GM12878 (cell line): ENCODE measurements around the gene HBP1. TPM values are rescaled to one million over a fixed set of nuclear protein-coding genes. Genes with fewer than 3 reads are reported as not detected.

Source experiments
- ATAC-seq: fragments of 200-7000 bp; cut with Tn5 transposase; 3 replicates; pipeline ENCODE4 v1.9.1; 2020; ENCODE audit warnings: mild to moderate bottlenecking, moderate library complexity
- BruUV-seq: library from RNA; stranded (reverse); fragments of 400-500 nt; replicated peaks from 2 replicates; lab custom pipeline; 2021; lab: Mats Ljungman, UMichigan
- CTCF ChIA-PET: fragments of 300-600 bp; sonication (Branson Sonifier 250); formaldehyde crosslinking; extraction: SDS; loops from one replicate; lab custom pipeline; 2021; ENCODE audit warnings: inconsistent platforms; lab: Yijun Ruan, JAX
- POLR2A ChIA-PET: fragments of 350-600 bp; formaldehyde crosslinking; extraction: SDS; loops from one replicate; lab custom pipeline; 2021; ENCODE audit warnings: inconsistent platforms; lab: Charles Lee
- RAD21 ChIA-PET: fragments of 300-600 bp; sonication (Branson Sonifier 250); formaldehyde crosslinking; loops from one replicate; lab custom pipeline; 2023; ENCODE audit warnings: antibody characterized with exemption; ENCODE audit not compliant: unreplicated experiment; lab: Charles Lee
- SMC1A ChIA-PET: fragments of 300-600 bp; sonication (Branson Sonifier 250); formaldehyde crosslinking; loops from one replicate; lab custom pipeline; 2023; ENCODE audit not compliant: unreplicated experiment, uncharacterized antibody; lab: Charles Lee
- DNase-seq: peaks from one replicate; pipeline ENCODE4 v3.0.0-alpha.2; 2011; ENCODE audit warnings: low read depth, low spot score
- FAIRE-seq: peaks from 3 replicates; lab custom pipeline; 2011; peaks lifted over from hg19 to GRCh38; lab: Jason Lieb, UNC
- H2AFZ ChIP-seq: 2 replicates; pipeline ENCODE4 v1.6.0; 2011; ENCODE audit warnings: low read depth, low read length, control low read depth; ENCODE audit not compliant: control insufficient read depth
- H3K27ac ChIP-seq: 2 replicates; pipeline ENCODE4 v1.5.1; 2011; ENCODE audit warnings: control low read depth; ENCODE audit not compliant: control insufficient read depth, insufficient read depth
- H3K27me3 ChIP-seq, 2 experiments: replicated peaks in 1 of 2; 2 replicates each; pipeline versions ENCODE4 v1.6.0 to v1.6.1; 2011; ENCODE audit warnings: low read length in 1 of 2; ENCODE audit not compliant: control insufficient read depth in 2 of 2, insufficient read depth in 2 of 2
- H3K36me3 ChIP-seq, 2 experiments: 2 replicates each; pipeline ENCODE4 v1.5.1; 2011; ENCODE audit warnings: low read length in 1 of 2; ENCODE audit not compliant: control insufficient read depth in 2 of 2, insufficient read depth in 2 of 2
- H3K4me1 ChIP-seq: 2 replicates; pipeline ENCODE4 v1.6.1; 2011; ENCODE audit warnings: mild to moderate bottlenecking, low read length, moderate library complexity, mixed read lengths; ENCODE audit not compliant: control insufficient read depth, insufficient read depth
- H3K4me2 ChIP-seq: 2 replicates; pipeline ENCODE4 v1.6.0; 2011; ENCODE audit warnings: control low read depth; ENCODE audit not compliant: control insufficient read depth, insufficient read depth
- H3K4me3 ChIP-seq: fragments of 200-600 bp; sonication (generic); 2 replicates; pipeline ENCODE4 v1.5.1; 2016
- H3K79me2 ChIP-seq: 2 replicates; pipeline ENCODE4 v1.6.0; 2011; ENCODE audit warnings: low read length; ENCODE audit not compliant: control insufficient read depth, insufficient read depth
- H3K9ac ChIP-seq: 2 replicates; pipeline ENCODE4 v1.8.0; 2011; ENCODE audit warnings: low read length, control low read depth, mixed read lengths; ENCODE audit not compliant: control insufficient read depth, insufficient read depth
- H3K9me3 ChIP-seq: replicated peaks from 3 replicates; pipeline ENCODE4 v1.5.1; 2011; ENCODE audit warnings: mild to moderate bottlenecking, low read length; ENCODE audit not compliant: control insufficient read depth, insufficient read depth
- H4K20me1 ChIP-seq: 2 replicates; pipeline ENCODE4 v1.6.0; 2011; ENCODE audit not compliant: control insufficient read depth, insufficient read depth
- CHD1 ChIP-seq: IDR thresholded peaks from 2 replicates; pipeline ENCODE4 v1.6.1; 2012; ENCODE audit warnings: low read depth, low read length, improper control_type of control experiment
- EGR1 ChIP-seq, 2 experiments: IDR thresholded peaks; 1 replicate in 1 of 2; 2 replicates in 1 of 2; pipeline ENCODE4 v1.6.1; 2011 to 2012; ENCODE audit warnings: low read depth in 2 of 2, low read length in 2 of 2, borderline replicate concordance in 1 of 2, mild to moderate bottlenecking in 1 of 2, moderate library complexity in 1 of 2
- ZNF384 ChIP-seq: IDR thresholded peaks from 2 replicates; pipeline ENCODE4 v1.6.1; 2012; ENCODE audit warnings: low read depth, mild to moderate bottlenecking, low read length, improper control_type of control experiment, borderline replicate concordance
- WGBS: methylation state at CpG from one replicate; pipeline ENCODE4 v1.1.6; 2016; ENCODE audit warnings: low lambda C conversion rate; ENCODE audit not compliant: insufficient replicate concordance, insufficient coverage; ENCODE audit errors: missing lambda C conversion rate; 5-methylcytosine and 5-hydroxymethylcytosine counted together
- in situ Hi-C: fragments of 300-500 bp; cut with MboI; formaldehyde crosslinking; loops from 9 replicates; pipeline ENCODE4 v1.14.3; 2018; ENCODE audit warnings: mixed read lengths
- intact Hi-C: fragments of 100-400 bp; cut with micrococcal nuclease; formaldehyde crosslinking; loops from one replicate; pipeline ENCODE4 v1.14.2; 2022; ENCODE audit not compliant: unreplicated experiment
- polyA plus RNA-seq, 11 experiments: library from polyadenylated mRNA; depleted of rRNA in 4 of 11; unstranded in 6 of 11; stranded (reverse) in 5 of 11; fragments of >200 nt; fragmentation: Nextera tagmentation in 4 of 11; fragmentation: Illumina TruSeq in 1 of 11; extraction: Ambion mirVana in 4 of 11; extraction: Trizol in 1 of 11; gene quantifications; 1 replicate in 1 of 11; 2 replicates in 10 of 11; pipeline versions ENCODE4 v1.2.1 to v1.2.3, GENCODE V29; 2011 to 2016; ENCODE audit warnings: inconsistent platforms in 2 of 11, missing spikeins in 2 of 11, low read depth in 1 of 11
- total RNA-seq, 4 experiments: library from RNA; depleted of rRNA in 3 of 4; stranded (reverse); fragments of >200 nt in 3 of 4; fragmentation: Illumina TruSeq in 1 of 4; extraction: Trizol in 1 of 4; gene quantifications; 2 replicates each; pipeline versions ENCODE4 v1.2.1 to v1.2.3, GENCODE V29; 2013 to 2021
- TF ChIP-seq, protein P1 (sequence below): IDR thresholded peaks from 2 replicates; pipeline ENCODE4 v1.6.1; 2011; ENCODE audit warnings: low read depth, mild to moderate bottlenecking, low read length, moderate library complexity, borderline replicate concordance; ENCODE audit errors: extremely low read depth

The HBP1 gene
- total and polyA plus RNA-seq, 10 of the 15 experiments (the other 5 are each of a cell fraction or from before 2014, with no cell fraction given), result 5.8 to 30.9 (median 9.4) TPM

GRCh38 chr7:107166736-107167426, 1.9 kb upstream of the HBP1 start:
- no peak overlapping the region; the same call in 1 of the 2 replicates for H3K27ac ChIP-seq
- no peak overlapping the region; the same call in 1 of the 2 replicates for H3K9ac ChIP-seq
- ChIA-PET POLR2A (interaction anchor here (0.6 kb wide), 2 partner anchors 10 to 25 kb away, joined by 4 to 5 read pairs; no protein-coding TSS in a partner anchor), SMC1A (interaction anchor here (1.1 to 6.8 kb wide), 6 partner anchors 10 to 220 kb away, joined by 3 to 51 read pairs (median 5); no protein-coding TSS in a partner anchor), CTCF (interaction anchor here (0.6 to 3.5 kb wide), 8 partner anchors 14 to 1059 kb away, joined by 3 to 11 read pairs (median 4); no protein-coding TSS in a partner anchor), RAD21 (interaction anchor here (0.6 to 2.4 kb wide), 7 partner anchors 16 to 558 kb away, joined by 3 to 11 read pairs (median 3); no protein-coding TSS in a partner anchor)
- H3K4me2 ChIP-seq, result peak overlapping the region; percentile 99
- no peak for DNase-seq
- peaks cover 16% of the 10 kb centered on the region for H3K79me2 ChIP-seq
- no peak for ATAC-seq
- no peaks in the 10 kb centered on the region for H3K9me3 ChIP-seq
- no peak for FAIRE-seq
- H3K27me3 ChIP-seq, result no peaks in the 10 kb centered on the region
- no peaks in the 10 kb centered on the region for H4K20me1 ChIP-seq
- TF ChIP-seq ZNF384, result 0 out of 2 replicates have a peak, but pooled peaks have one; percentile 7
- TF ChIP-seq CHD1, result no peak
- TF ChIP-seq, protein P1, sequence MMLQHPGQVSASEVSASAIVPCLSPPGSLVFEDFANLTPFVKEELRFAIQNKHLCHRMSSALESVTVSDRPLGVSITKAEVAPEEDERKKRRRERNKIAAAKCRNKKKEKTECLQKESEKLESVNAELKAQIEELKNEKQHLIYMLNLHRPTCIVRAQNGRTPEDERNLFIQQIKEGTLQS, result no peak
- no peak for TF ChIP-seq EGR1 (IDR thresholded peaks at IDR 0.05; ENCODE audit: borderline replicate concordance in 1 of 2, low read depth in 2 of 2, low read length in 2 of 2)
- no TSS peak for BruUV-seq
- intact Hi-C loops (no loop called here), in situ Hi-C loops (no loop called here)
- no peaks in the 10 kb centered on the region for H3K36me3 ChIP-seq
- 20% methylated on average over 5 of the region's 5 CpGs for WGBS
- H3K4me1 ChIP-seq, result peaks cover 5% of the 10 kb centered on the region
- H3K4me3 ChIP-seq, result no peak overlapping the region
- H2AFZ ChIP-seq, result peak overlapping the region; percentile 99
